OCI-LY3 (cell line): ENCODE results near the gene CXCL10.

Source experiments
- H2AFZ ChIP-seq: fragments of 200-600, 300-600 bp; shearing (Covaris generic); 2 replicates; pipeline ENCODE4 v1.6.0; 2014; ENCODE audit warnings: antibody characterized with exemption, low read depth, low read length
- H3K27ac ChIP-seq: fragments of 200-600, 300-600 bp; sonication (generic); 2 replicates; pipeline ENCODE4 v1.5.1; 2014; ENCODE audit warnings: mild to moderate bottlenecking, low read length, moderate library complexity, mixed read lengths
- H3K27me3 ChIP-seq: fragments of 200-600, 300-600 bp; sonication (generic); 2 replicates; pipeline ENCODE4 v1.6.1; 2014; ENCODE audit warnings: low read depth, low read length, mixed read lengths
- H3K36me3 ChIP-seq: fragments of 200-600, 300-600 bp; sonication (generic); replicated peaks from 2 replicates; pipeline ENCODE3; 2014; ENCODE audit warnings: low read depth, low read length, mixed read lengths
- H3K4me1 ChIP-seq: fragments of 300-600, 200-600 bp; sonication (generic); 2 replicates; pipeline ENCODE4 v1.6.1; 2014; ENCODE audit warnings: low read length, mixed read lengths
- H3K4me2 ChIP-seq: fragments of 200-600, 300-600 bp; sonication (generic); 2 replicates; pipeline ENCODE4 v1.6.1; 2014; ENCODE audit warnings: low read length, mixed read lengths
- H3K4me3 ChIP-seq: fragments of 300-600, 200-600 bp; sonication (generic); 2 replicates; pipeline ENCODE4 v1.5.1; 2014; ENCODE audit warnings: antibody characterized with exemption, mild to moderate bottlenecking, low read length, moderate library complexity
- H3K79me2 ChIP-seq: fragments of 300-600, 200-600 bp; shearing (Covaris generic); 2 replicates; pipeline ENCODE4 v1.6.1; 2014; ENCODE audit warnings: mild to moderate bottlenecking, low read length, mixed read lengths
- H3K9ac ChIP-seq: fragments of 300-600, 200-600 bp; shearing (Covaris generic); 2 replicates; pipeline ENCODE4 v1.6.0; 2014; ENCODE audit warnings: mild to moderate bottlenecking, low read length, moderate library complexity
- H3K9me3 ChIP-seq: fragments of 200-600, 300-600 bp; shearing (Covaris generic); 2 replicates; pipeline ENCODE4 v1.6.1; 2014; ENCODE audit warnings: low read length, mixed read lengths; ENCODE audit not compliant: insufficient read depth
- H4K20me1 ChIP-seq: fragments of 200-600, 300-600 bp; sonication (generic); 2 replicates; pipeline ENCODE4 v1.6.1; 2016; ENCODE audit warnings: low read length, mixed read lengths; ENCODE audit not compliant: insufficient read depth
- CTCF ChIP-seq: fragments of 200-600, 300-600 bp; sonication (generic); IDR thresholded peaks from 2 replicates; pipeline ENCODE4 v1.5.1; 2014; ENCODE audit warnings: antibody characterized with exemption, low read length, low read depth
- EZH2phosphoT487 ChIP-seq: fragments of 200-600 bp; shearing (Covaris generic); IDR thresholded peaks from 2 replicates; pipeline ENCODE4 v1.6.1; 2018; ENCODE audit warnings: antibody characterized with exemption, mixed run types, low read depth

The CXCL10 gene

DNA sequence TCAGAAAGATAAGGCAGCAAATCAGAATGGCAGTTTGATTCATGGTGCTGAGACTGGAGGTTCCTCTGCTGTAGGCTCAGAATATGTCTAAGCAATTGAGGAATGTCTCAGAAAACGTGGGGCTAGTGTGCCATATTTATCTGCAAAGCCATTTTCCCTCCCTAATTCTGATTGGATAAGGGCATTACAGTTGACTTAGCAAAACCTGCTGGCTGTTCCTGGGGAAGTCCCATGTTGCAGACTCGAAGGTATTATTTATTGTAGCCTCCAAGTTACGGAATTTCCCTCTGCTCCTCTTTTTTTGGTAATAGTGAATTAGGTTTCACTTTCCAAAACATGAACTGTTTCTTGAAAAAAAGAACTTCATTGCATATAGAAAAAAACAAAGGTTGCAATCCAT lies at the start of gene CXCL10:
TSS of gene CXCL10 (minus strand) at position 109 of the 400 bp plus-strand sequence. CDS start at position 43, 66 bp downstream.
- no peak for TF ChIP-seq CTCF
- no peak for TF ChIP-seq EZH2phosphoT487
- Histone ChIP-seq H3K79me2 (peaks cover 21% of the 10 kb centered on the region), H3K4me2 (peak within 1 kb of the TSS; percentile 65), H3K9me3 (no peaks in the 10 kb centered on the region), H2AFZ (peak within 1 kb of the TSS; percentile 4; the same call in 1 of the 2 replicates), H3K4me1 (peaks cover 74% of the 10 kb centered on the region), H3K36me3 (peaks cover 19% of the 10 kb centered on the region), H3K4me3 (peak within 1 kb of the TSS; percentile 72), H3K9ac (peak within 1 kb of the TSS; percentile 77), H3K27ac (peak within 1 kb of the TSS; percentile 93), H4K20me1 (no peaks in the 10 kb centered on the region), H3K27me3 (no peaks in the 10 kb centered on the region)

DNA sequence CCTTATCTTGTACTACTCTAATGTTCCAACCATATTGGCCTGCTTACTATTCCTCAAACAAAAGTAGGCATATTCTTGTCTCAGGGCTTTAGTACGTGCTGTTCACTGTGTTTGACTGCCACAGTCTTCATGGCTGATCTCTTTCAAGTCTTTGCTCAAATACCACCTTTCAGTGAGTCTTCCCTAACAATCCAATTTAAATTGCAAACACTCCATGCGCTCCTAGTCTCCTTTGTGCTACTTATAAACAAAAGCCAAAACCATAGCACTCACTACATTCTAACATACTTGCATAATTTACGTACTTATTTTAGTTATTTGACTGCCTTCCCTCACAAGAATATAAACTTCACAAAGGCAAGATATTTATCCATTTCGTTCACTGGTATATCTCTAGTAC lies 49.5 kb upstream of the CXCL10 start:
- Histone ChIP-seq H3K27me3 (no peaks in the 10 kb centered on the region), H3K4me1 (peaks cover 5% of the 10 kb centered on the region; the same call in 1 of the 2 replicates), H3K79me2 (no peaks in the 10 kb centered on the region), H3K9ac (no peak overlapping the region), H3K9me3 (no peaks in the 10 kb centered on the region), H2AFZ (no peak overlapping the region), H4K20me1 (no peaks in the 10 kb centered on the region), H3K4me3 (no peak overlapping the region), H3K36me3 (no peaks in the 10 kb centered on the region), H3K4me2 (no peak overlapping the region), H3K27ac (no peak overlapping the region)
- TF ChIP-seq EZH2phosphoT487 = no peak
- no peak for TF ChIP-seq CTCF

GRCh38 chr4:76067652-76068286 lies 44.5 kb upstream of the CXCL10 start:
- no peaks in the 10 kb centered on the region for H3K27me3 ChIP-seq
- TF ChIP-seq CTCF = peak; percentile 96
- TF ChIP-seq EZH2phosphoT487 = no peak
- no peak overlapping the region for H3K4me3 ChIP-seq
- H2AFZ ChIP-seq = no peak overlapping the region
- no peak overlapping the region for H3K4me2 ChIP-seq
- peak overlapping the region; percentile 47 for H3K9ac ChIP-seq
- no peaks in the 10 kb centered on the region for H4K20me1 ChIP-seq
- no peaks in the 10 kb centered on the region; the same call in 1 of the 2 replicates for H3K9me3 ChIP-seq
- H3K79me2 ChIP-seq = no peaks in the 10 kb centered on the region
- H3K36me3 ChIP-seq = peaks cover 14% of the 10 kb centered on the region
- peaks cover 35% of the 10 kb centered on the region for H3K4me1 ChIP-seq
- H3K27ac ChIP-seq = peak overlapping the region; percentile 63

GRCh38 chr4:76066546-76066945 lies 43.2 kb upstream of the CXCL10 start:
- Histone ChIP-seq H3K4me3 (no peak overlapping the region), H3K36me3 (peaks cover 15% of the 10 kb centered on the region), H3K79me2 (0 out of 2 replicates have a peak, but pooled peaks cover under 1% of the 10 kb centered on the region), H3K4me1 (peaks cover 46% of the 10 kb centered on the region), H3K27ac (peak overlapping the region; percentile 63), H3K27me3 (no peaks in the 10 kb centered on the region), H4K20me1 (no peaks in the 10 kb centered on the region), H3K4me2 (no peak overlapping the region), H3K9ac (peak overlapping the region; percentile 47; the same call in 1 of the 2 replicates), H3K9me3 (no peaks in the 10 kb centered on the region; the same call in 1 of the 2 replicates), H2AFZ (no peak overlapping the region)
- TF ChIP-seq CTCF = no peak
- TF ChIP-seq EZH2phosphoT487 = no peak
